K562 (cell line): Measurements from ENCODE around the gene FERMT3. TPM values are rescaled to one million over a fixed set of nuclear protein-coding genes. Genes with fewer than 3 reads are reported as not detected.

Experiments used
- C11orf30 ChIP-seq: fragments of 450-650 bp; IDR thresholded peaks from 2 replicates; pipeline ENCODE4 v1.6.1; 2016; ENCODE audit warnings: low read depth, mild to moderate bottlenecking
- CHD4 ChIP-seq: fragments of 200-600 bp; sonication (generic); IDR thresholded peaks from 3 replicates; pipeline ENCODE4 v1.6.1; 2012; ENCODE audit warnings: low read depth, mild to moderate bottlenecking, mixed read lengths, low read length, inconsistent platforms; ENCODE audit not compliant: insufficient read depth, insufficient replicate concordance, poor library complexity, severe bottlenecking
- DPF2 ChIP-seq: fragments of 450-650 bp; IDR thresholded peaks from 2 replicates; pipeline ENCODE4 v1.6.1; 2016
- E2F3 ChIP-seq: fragments of 250-450 bp; sonication (Bioruptor Pico); IDR thresholded peaks from 2 replicates; pipeline ENCODE4 v1.4.0; 2020; ENCODE audit warnings: mild to moderate bottlenecking
- ELF1 ChIP-seq: fragments of 200-800 bp; sonication (Bioruptor generic); IDR thresholded peaks from 2 replicates; pipeline ENCODE4 v1.6.1; 2016; ENCODE audit warnings: missing genetic modification characterization, missing compliant biosample characterization
- ETV1 ChIP-seq: fragments of 450-650 bp; conservative IDR thresholded peaks from 2 replicates; pipeline ENCODE4 v1.6.1; 2016; ENCODE audit warnings: missing genetic modification characterization, control low read depth, low read depth, missing compliant biosample characterization
- KDM1A ChIP-seq, 2 experiments: fragments of 450-650 bp; IDR thresholded peaks; 2 replicates each; pipeline ENCODE4 v1.6.1; 2016; ENCODE audit warnings: mild to moderate bottlenecking in 2 of 2
- KDM2B ChIP-seq: fragments of 250-450 bp; sonication (Bioruptor Pico); IDR thresholded peaks from 2 replicates; pipeline ENCODE4 v1.8.0; 2021; ENCODE audit warnings: mild to moderate bottlenecking, moderate library complexity
- NEUROD1 ChIP-seq: fragments of 150-350 bp; IDR thresholded peaks from 2 replicates; pipeline ENCODE4 v1.6.1; 2014; ENCODE audit warnings: borderline replicate concordance, low read length, low read depth; ENCODE audit not compliant: partially characterized antibody
- NR2C1 ChIP-seq, 2 experiments: fragments of 450-650 bp; IDR thresholded peaks; 2 replicates each; pipeline ENCODE4 v1.6.1; 2017; ENCODE audit warnings: mild to moderate bottlenecking in 2 of 2, antibody characterized with exemption in 1 of 2, inconsistent platforms in 1 of 2, missing compliant biosample characterization in 1 of 2, missing genetic modification characterization in 1 of 2
- PRPF4 ChIP-seq: fragments of 200-400 bp; formaldehyde crosslinking; IDR thresholded peaks from one replicate; pipeline ENCODE4 v1.6.1; 2017; ENCODE audit warnings: low read length, low read depth, mild to moderate bottlenecking; ENCODE audit not compliant: insufficient read depth, poor library complexity, severe bottlenecking
- RBM22 ChIP-seq: fragments of 200-400 bp; formaldehyde crosslinking; IDR thresholded peaks from 2 replicates; pipeline ENCODE4 v1.6.1; 2018; ENCODE audit warnings: low read length, low read depth; ENCODE audit not compliant: poor library complexity, severe bottlenecking
- SMARCA5 ChIP-seq: fragments of 450-650 bp; IDR thresholded peaks from 2 replicates; pipeline ENCODE4 v1.6.1; 2016
- SNRNP70 ChIP-seq: fragments of 200-400 bp; formaldehyde crosslinking; optimal IDR thresholded peaks from 2 replicates; pipeline ENCODE3; 2017; ENCODE audit warnings: low read depth, low read length
- YY1 ChIP-seq, 3 experiments: IDR thresholded peaks; 2 replicates each; pipeline ENCODE4 v1.6.1; 2011; ENCODE audit warnings: low read length in 2 of 3, mild to moderate bottlenecking in 2 of 3, moderate library complexity in 2 of 3, borderline replicate concordance in 1 of 3, control low read depth in 1 of 3, low read depth in 1 of 3; ENCODE audit not compliant: insufficient read depth in 3 of 3, insufficient replicate concordance in 2 of 3, control insufficient read depth in 1 of 3, insufficient read length in 1 of 3; ENCODE audit errors: extremely low read depth in 1 of 3
- ZNF133 ChIP-seq: fragments of 250-450 bp; sonication (Bioruptor Pico); IDR thresholded peaks from 2 replicates; pipeline ENCODE4 v1.4.0; 2020; ENCODE audit warnings: mild to moderate bottlenecking
- ZNF436 ChIP-seq: fragments of 250-450, 450-650 bp; sonication (Bioruptor Pico); formaldehyde crosslinking; IDR thresholded peaks from 2 replicates; pipeline ENCODE4 v1.7.0; 2020; ENCODE audit warnings: mild to moderate bottlenecking
- ZNF707 ChIP-seq: fragments of 250-450 bp; sonication (Bioruptor Pico); conservative IDR thresholded peaks from 2 replicates; pipeline ENCODE4 v1.8.0; 2022; ENCODE audit warnings: inconsistent platforms, mild to moderate bottlenecking, moderate library complexity
- ZSCAN29 ChIP-seq: fragments of 450-650 bp; IDR thresholded peaks from 2 replicates; pipeline ENCODE4 v1.6.1; 2017
- polyA plus RNA-seq, 8 experiments: library from polyadenylated mRNA; depleted of rRNA in 4 of 8; stranded (reverse) in 5 of 8; unstranded in 3 of 8; fragments of >200 nt; fragmentation: Nextera tagmentation in 2 of 8; fragmentation: Illumina TruSeq in 1 of 8; extraction: Ambion mirVana in 2 of 8; extraction: Trizol in 1 of 8; gene quantifications; 2 replicates each; pipeline versions ENCODE4 v1.2.1 to v1.2.3, GENCODE V29; 2011 to 2014; ENCODE audit warnings: inconsistent platforms in 1 of 8, missing spikeins in 1 of 8
- total RNA-seq, 7 experiments: library from RNA; depleted of rRNA in 6 of 7; stranded (reverse); fragments of >200 nt in 6 of 7; fragmentation: Illumina TruSeq in 2 of 7; extraction: Trizol in 2 of 7; gene quantifications; 2 replicates each; pipeline versions ENCODE4 v1.2.1 to v1.2.3, GENCODE V29; 2011 to 2021; ENCODE audit warnings: low replicate concordance in 1 of 7
- TF ChIP-seq, protein P1 (sequence below), 2 experiments: IDR thresholded peaks; 2 replicates each; pipeline ENCODE4 v1.6.1; 2012; ENCODE audit warnings: improper control_type of control experiment in 2 of 2, low read depth in 2 of 2, low read length in 2 of 2, borderline replicate concordance in 1 of 2
- TF ChIP-seq, protein P2 (sequence below), 2 experiments: fragments of 150-350 bp in 1 of 2; IDR thresholded peaks; 2 replicates each; pipeline ENCODE4 v1.6.1; 2012 to 2016; ENCODE audit warnings: low read depth in 2 of 2, low read length in 2 of 2, mild to moderate bottlenecking in 1 of 2, moderate library complexity in 1 of 2

Gene FERMT3
- total and polyA plus RNA-seq, 9 of the 15 experiments (the other 6 are each of a cell fraction or from before 2014, with no cell fraction given): 3.2 to 275 (median 79.7) TPM

DNA sequence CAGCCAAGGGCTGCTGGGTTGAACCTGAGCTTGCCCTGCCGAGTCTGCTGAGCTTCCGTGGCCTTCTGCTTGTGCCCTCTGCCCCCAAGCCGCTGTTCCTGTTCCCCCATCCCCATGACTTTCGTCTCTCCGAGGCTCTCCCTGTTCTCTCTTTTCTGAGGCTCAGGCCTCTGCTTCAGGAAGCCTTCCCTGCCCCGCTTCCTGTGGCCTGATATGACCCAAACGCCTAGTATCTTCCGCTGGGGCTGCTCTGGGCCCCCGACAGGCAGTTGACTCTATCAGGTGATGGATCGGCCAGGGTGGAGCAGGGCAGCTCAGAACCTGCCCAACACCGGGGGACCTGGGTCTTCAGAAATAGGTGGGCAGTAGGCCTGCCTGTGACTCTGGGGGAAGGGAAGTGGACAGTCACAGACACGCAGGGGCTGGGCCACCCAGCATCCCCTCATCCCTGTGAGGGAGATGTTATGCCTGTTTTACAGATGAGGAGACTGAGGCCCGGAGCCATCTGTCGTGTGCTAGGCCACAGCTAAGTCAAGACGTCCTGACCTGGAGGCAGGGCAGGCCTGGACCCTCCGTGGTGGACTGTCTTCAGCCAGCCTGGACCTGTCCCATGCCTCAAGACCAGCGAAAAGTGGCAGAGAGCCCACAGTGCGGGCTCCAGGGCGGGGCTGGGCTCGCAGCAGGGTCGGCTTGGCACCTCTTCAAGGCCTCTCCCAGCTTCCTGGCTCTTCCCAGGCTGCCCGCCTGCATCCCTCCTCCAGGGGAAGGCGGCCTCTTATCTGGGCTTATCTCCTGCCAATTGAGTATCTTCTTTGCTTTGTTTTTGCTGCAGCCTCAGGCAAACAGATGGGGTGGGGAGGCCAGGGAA, 61.7 kb downstream of the FERMT3 start (continued):
- peak; percentile 67 for TF ChIP-seq CHD4
- no peak for TF ChIP-seq SNRNP70
- TF ChIP-seq E2F3 (CRISPR knock-in tag): no peak
- 0 out of 2 replicates have a peak, but pooled peaks have one; percentile 24 for TF ChIP-seq ZNF707 (CRISPR knock-in tag)
- TF ChIP-seq NEUROD1: peak; percentile 28
- TF ChIP-seq ZNF133 (CRISPR knock-in tag): no peak
- TF ChIP-seq ELF1 (tag): 0 out of 2 replicates have a peak, but pooled peaks have one; percentile 31
- TF ChIP-seq, protein P1, sequence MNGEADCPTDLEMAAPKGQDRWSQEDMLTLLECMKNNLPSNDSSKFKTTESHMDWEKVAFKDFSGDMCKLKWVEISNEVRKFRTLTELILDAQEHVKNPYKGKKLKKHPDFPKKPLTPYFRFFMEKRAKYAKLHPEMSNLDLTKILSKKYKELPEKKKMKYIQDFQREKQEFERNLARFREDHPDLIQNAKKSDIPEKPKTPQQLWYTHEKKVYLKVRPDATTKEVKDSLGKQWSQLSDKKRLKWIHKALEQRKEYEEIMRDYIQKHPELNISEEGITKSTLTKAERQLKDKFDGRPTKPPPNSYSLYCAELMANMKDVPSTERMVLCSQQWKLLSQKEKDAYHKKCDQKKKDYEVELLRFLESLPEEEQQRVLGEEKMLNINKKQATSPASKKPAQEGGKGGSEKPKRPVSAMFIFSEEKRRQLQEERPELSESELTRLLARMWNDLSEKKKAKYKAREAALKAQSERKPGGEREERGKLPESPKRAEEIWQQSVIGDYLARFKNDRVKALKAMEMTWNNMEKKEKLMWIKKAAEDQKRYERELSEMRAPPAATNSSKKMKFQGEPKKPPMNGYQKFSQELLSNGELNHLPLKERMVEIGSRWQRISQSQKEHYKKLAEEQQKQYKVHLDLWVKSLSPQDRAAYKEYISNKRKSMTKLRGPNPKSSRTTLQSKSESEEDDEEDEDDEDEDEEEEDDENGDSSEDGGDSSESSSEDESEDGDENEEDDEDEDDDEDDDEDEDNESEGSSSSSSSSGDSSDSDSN (IDR thresholded peaks at IDR 0.05; ENCODE audit: borderline replicate concordance in 1 of 2, low read depth in 2 of 2, low read length in 2 of 2): peak; percentile 37 to 49; a peak in 1 of 4 replicates
- TF ChIP-seq NR2C1 (IDR thresholded peaks at IDR 0.05): no peak
- TF ChIP-seq NR2C1 (tag; IDR thresholded peaks at IDR 0.05): no peak; the same call in none of the 2 replicates
- no peak for TF ChIP-seq ZNF436
- TF ChIP-seq KDM1A (IDR thresholded peaks at IDR 0.05): peak; percentile 71 to 74
- peak; percentile 44; the same call in 1 of the 2 replicates for TF ChIP-seq ZSCAN29
- peak; percentile 55; the same call in 1 of the 2 replicates for TF ChIP-seq SMARCA5
- no peak for TF ChIP-seq DPF2
- TF ChIP-seq YY1 (IDR thresholded peaks at IDR 0.05; ENCODE audit: borderline replicate concordance in 1 of 3, control insufficient read depth in 1 of 3, extremely low read depth in 1 of 3, insufficient read depth in 3 of 3, insufficient read length in 1 of 3, insufficient replicate concordance in 2 of 3, low read depth in 1 of 3, low read length in 2 of 3): peak in 1 of 3 experiments; percentile 6
- TF ChIP-seq, protein P2, sequence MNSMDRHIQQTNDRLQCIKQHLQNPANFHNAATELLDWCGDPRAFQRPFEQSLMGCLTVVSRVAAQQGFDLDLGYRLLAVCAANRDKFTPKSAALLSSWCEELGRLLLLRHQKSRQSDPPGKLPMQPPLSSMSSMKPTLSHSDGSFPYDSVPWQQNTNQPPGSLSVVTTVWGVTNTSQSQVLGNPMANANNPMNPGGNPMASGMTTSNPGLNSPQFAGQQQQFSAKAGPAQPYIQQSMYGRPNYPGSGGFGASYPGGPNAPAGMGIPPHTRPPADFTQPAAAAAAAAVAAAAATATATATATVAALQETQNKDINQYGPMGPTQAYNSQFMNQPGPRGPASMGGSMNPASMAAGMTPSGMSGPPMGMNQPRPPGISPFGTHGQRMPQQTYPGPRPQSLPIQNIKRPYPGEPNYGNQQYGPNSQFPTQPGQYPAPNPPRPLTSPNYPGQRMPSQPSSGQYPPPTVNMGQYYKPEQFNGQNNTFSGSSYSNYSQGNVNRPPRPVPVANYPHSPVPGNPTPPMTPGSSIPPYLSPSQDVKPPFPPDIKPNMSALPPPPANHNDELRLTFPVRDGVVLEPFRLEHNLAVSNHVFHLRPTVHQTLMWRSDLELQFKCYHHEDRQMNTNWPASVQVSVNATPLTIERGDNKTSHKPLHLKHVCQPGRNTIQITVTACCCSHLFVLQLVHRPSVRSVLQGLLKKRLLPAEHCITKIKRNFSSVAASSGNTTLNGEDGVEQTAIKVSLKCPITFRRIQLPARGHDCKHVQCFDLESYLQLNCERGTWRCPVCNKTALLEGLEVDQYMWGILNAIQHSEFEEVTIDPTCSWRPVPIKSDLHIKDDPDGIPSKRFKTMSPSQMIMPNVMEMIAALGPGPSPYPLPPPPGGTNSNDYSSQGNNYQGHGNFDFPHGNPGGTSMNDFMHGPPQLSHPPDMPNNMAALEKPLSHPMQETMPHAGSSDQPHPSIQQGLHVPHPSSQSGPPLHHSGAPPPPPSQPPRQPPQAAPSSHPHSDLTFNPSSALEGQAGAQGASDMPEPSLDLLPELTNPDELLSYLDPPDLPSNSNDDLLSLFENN (IDR thresholded peaks at IDR 0.05; ENCODE audit: low read depth in 2 of 2, low read length in 2 of 2): no peak
- peak; percentile 90 for TF ChIP-seq ETV1 (tag)
- peak; percentile 58 for TF ChIP-seq RBM22
- no peak for TF ChIP-seq KDM2B
- TF ChIP-seq C11orf30: no peak
- TF ChIP-seq PRPF4: no peak
